MM.1S (cell line): ENCODE results near the gene CIT.

ENCODE experiments used
- DNase-seq: peaks from one replicate; pipeline ENCODE4 v3.0.0-alpha.2; 2015
- H2AFZ ChIP-seq: fragments of 300-600 bp; sonication (generic); 2 replicates; pipeline ENCODE4 v1.6.0; 2016; ENCODE audit warnings: antibody characterized with exemption, low read length
- H3F3A ChIP-seq: fragments of 300-600 bp; sonication (generic); 2 replicates; pipeline ENCODE4 v1.6.1; 2016; ENCODE audit warnings: mild to moderate bottlenecking, antibody characterized with exemption, low read length, moderate library complexity, mixed read lengths; ENCODE audit not compliant: insufficient read depth
- H3K27ac ChIP-seq: fragments of 300-600 bp; sonication (generic); 2 replicates; pipeline ENCODE4 v1.5.1; 2016; ENCODE audit warnings: mild to moderate bottlenecking, low read length
- H3K27me3 ChIP-seq: fragments of 300-600 bp; sonication (generic); replicated peaks from 2 replicates; pipeline ENCODE4 v1.6.0; 2016; ENCODE audit warnings: low read length; ENCODE audit not compliant: insufficient read depth
- H3K36me3 ChIP-seq: fragments of 300-600 bp; sonication (generic); replicated peaks from 2 replicates; pipeline ENCODE4 v1.6.1; 2016; ENCODE audit warnings: mild to moderate bottlenecking, low read length, mixed read lengths; ENCODE audit not compliant: insufficient read depth
- H3K4me1 ChIP-seq: fragments of 300-600 bp; sonication (generic); 2 replicates; pipeline ENCODE4 v1.6.1; 2016; ENCODE audit warnings: low read length, mixed read lengths
- H3K4me2 ChIP-seq: fragments of 300-600 bp; sonication (generic); 2 replicates; pipeline ENCODE4 v1.6.0; 2016; ENCODE audit warnings: low read depth, low read length
- H3K4me3 ChIP-seq: fragments of 300-600 bp; sonication (generic); 2 replicates; pipeline ENCODE4 v1.5.1; 2016; ENCODE audit warnings: low read length, mixed read lengths
- H3K79me2 ChIP-seq: fragments of 300-600 bp; sonication (generic); 2 replicates; pipeline ENCODE4 v1.6.1; 2016; ENCODE audit warnings: mixed run types, low read length, mixed read lengths
- H3K9ac ChIP-seq: fragments of 300-600 bp; sonication (generic); 2 replicates; pipeline ENCODE4 v1.6.1; 2016; ENCODE audit warnings: low read length, mixed read lengths
- H3K9me2 ChIP-seq: fragments of 300-600 bp; sonication (generic); replicated peaks from 2 replicates; pipeline ENCODE4 v1.6.1; 2016; ENCODE audit warnings: mild to moderate bottlenecking, low read length, mixed read lengths; ENCODE audit not compliant: insufficient read depth
- H3K9me3 ChIP-seq: fragments of 300-600 bp; sonication (generic); replicated peaks from 2 replicates; pipeline ENCODE4 v1.6.1; 2016; ENCODE audit warnings: mild to moderate bottlenecking, low read length, mixed read lengths; ENCODE audit not compliant: insufficient read depth
- H4K20me1 ChIP-seq: fragments of 300-600 bp; sonication (generic); 2 replicates; pipeline ENCODE4 v1.6.1; 2016; ENCODE audit warnings: mild to moderate bottlenecking, low read length, moderate library complexity, mixed read lengths; ENCODE audit not compliant: insufficient read depth
- CTCF ChIP-seq: fragments of 300-600 bp; sonication (generic); IDR thresholded peaks from 2 replicates; pipeline ENCODE4 v1.5.1; 2016; ENCODE audit warnings: antibody characterized with exemption, low read length, mixed read lengths
- EZH2 ChIP-seq: fragments of 300-600 bp; sonication (generic); optimal IDR thresholded peaks from 2 replicates; pipeline ENCODE3; 2017; ENCODE audit warnings: low read depth, mild to moderate bottlenecking, antibody characterized with exemption, low read length, mixed read lengths
- EZH2phosphoT487 ChIP-seq: fragments of 300-600 bp; sonication (generic); IDR thresholded peaks from 2 replicates; pipeline ENCODE4 v1.6.1; 2018; ENCODE audit warnings: antibody characterized with exemption, low read length

The CIT gene

DNA sequence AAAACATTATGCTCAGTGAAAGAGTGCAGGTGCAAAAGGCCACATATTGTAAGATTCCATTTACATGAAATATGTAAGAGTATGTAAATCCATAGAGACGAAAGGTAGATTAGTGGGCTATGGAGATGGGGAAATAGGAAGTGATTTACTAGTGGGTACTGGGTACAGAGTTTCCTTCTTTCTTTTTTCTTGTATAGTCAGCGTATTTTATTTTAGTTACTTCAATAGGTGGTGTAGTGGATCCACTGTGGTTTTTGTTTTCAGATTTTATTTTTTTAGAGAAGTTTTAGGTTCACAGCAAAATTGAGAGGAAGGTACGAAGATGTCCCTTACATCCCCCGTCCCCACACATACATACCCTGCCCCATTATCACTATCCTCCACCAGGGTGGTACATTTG, 6.1 kb upstream of the CIT start:
- Histone ChIP-seq H3F3A (no peaks in the 10 kb centered on the region), H3K4me1 (no peaks in the 10 kb centered on the region), H3K9me2 (no peaks in the 10 kb centered on the region), H3K4me2 (no peak overlapping the region), H3K36me3 (no peaks in the 10 kb centered on the region), H2AFZ (no peak overlapping the region), H3K27ac (no peak overlapping the region), H3K4me3 (no peak overlapping the region), H3K27me3 (no peaks in the 10 kb centered on the region), H3K9me3 (no peaks in the 10 kb centered on the region), H3K79me2 (no peaks in the 10 kb centered on the region), H3K9ac (no peak overlapping the region), H4K20me1 (no peaks in the 10 kb centered on the region)
- TF ChIP-seq CTCF (no peak), EZH2 (no peak), EZH2phosphoT487 (no peak)
- DNase-seq, result no peak

GRCh38 chr12:119877639-119877948, 474 bp upstream of the CIT start:
- H3K9ac ChIP-seq, result no peak overlapping the region
- H2AFZ ChIP-seq, result peak overlapping the region; percentile 79
- no peak for DNase-seq
- H3K27ac ChIP-seq, result no peak overlapping the region
- H4K20me1 ChIP-seq, result no peaks in the 10 kb centered on the region
- H3K79me2 ChIP-seq, result peaks cover 13% of the 10 kb centered on the region
- no peaks in the 10 kb centered on the region for H3K36me3 ChIP-seq
- no peaks in the 10 kb centered on the region for H3F3A ChIP-seq
- H3K27me3 ChIP-seq, result no peaks in the 10 kb centered on the region
- no peaks in the 10 kb centered on the region for H3K4me1 ChIP-seq
- TF ChIP-seq EZH2phosphoT487 (no peak), EZH2 (no peak), CTCF (no peak)
- H3K4me2 ChIP-seq, result peak overlapping the region; percentile 72
- H3K9me3 ChIP-seq, result no peaks in the 10 kb centered on the region
- no peaks in the 10 kb centered on the region for H3K9me2 ChIP-seq
- peak overlapping the region; percentile 84 for H3K4me3 ChIP-seq

- H3K9me2 ChIP-seq, result no peaks in the 10 kb centered on the region
- H4K20me1 ChIP-seq, result no peaks in the 10 kb centered on the region
- no peak for DNase-seq
- H3K79me2 ChIP-seq, result no peaks in the 10 kb centered on the region
- no peaks in the 10 kb centered on the region for H3F3A ChIP-seq
- H3K27me3 ChIP-seq, result no peaks in the 10 kb centered on the region
- no peak for TF ChIP-seq EZH2
- no peak for TF ChIP-seq EZH2phosphoT487
- no peak for TF ChIP-seq CTCF
- no peaks in the 10 kb centered on the region; the same call in 1 of the 2 replicates for H3K36me3 ChIP-seq
- no peak overlapping the region for H3K4me3 ChIP-seq
- no peak overlapping the region for H3K27ac ChIP-seq
- no peaks in the 10 kb centered on the region for H3K4me1 ChIP-seq
- H2AFZ ChIP-seq, result no peak overlapping the region
- H3K4me2 ChIP-seq, result no peak overlapping the region
- H3K9me3 ChIP-seq, result no peaks in the 10 kb centered on the region
- no peak overlapping the region for H3K9ac ChIP-seq
Observed at GRCh38 chr12:119870457-119870856, 6.7 kb downstream of the CIT start.
